ENCODE data around the gene PTPN7.
A peak's percentile ranks its signal among the peaks of the same experiment; 100 is the strongest.

- TF ChIP-seq, protein P1, sequence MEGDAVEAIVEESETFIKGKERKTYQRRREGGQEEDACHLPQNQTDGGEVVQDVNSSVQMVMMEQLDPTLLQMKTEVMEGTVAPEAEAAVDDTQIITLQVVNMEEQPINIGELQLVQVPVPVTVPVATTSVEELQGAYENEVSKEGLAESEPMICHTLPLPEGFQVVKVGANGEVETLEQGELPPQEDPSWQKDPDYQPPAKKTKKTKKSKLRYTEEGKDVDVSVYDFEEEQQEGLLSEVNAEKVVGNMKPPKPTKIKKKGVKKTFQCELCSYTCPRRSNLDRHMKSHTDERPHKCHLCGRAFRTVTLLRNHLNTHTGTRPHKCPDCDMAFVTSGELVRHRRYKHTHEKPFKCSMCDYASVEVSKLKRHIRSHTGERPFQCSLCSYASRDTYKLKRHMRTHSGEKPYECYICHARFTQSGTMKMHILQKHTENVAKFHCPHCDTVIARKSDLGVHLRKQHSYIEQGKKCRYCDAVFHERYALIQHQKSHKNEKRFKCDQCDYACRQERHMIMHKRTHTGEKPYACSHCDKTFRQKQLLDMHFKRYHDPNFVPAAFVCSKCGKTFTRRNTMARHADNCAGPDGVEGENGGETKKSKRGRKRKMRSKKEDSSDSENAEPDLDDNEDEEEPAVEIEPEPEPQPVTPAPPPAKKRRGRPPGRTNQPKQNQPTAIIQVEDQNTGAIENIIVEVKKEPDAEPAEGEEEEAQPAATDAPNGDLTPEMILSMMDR (IDR thresholded peaks at IDR 0.05): peak; percentile 75
- no peak for TF ChIP-seq REST (IDR thresholded peaks at IDR 0.05)
- TF ChIP-seq JUN (IDR thresholded peaks at IDR 0.05): no peak
- no peak for TF ChIP-seq MAZ (IDR thresholded peaks at IDR 0.05; ENCODE audit: borderline replicate concordance, low read depth, low read length)
- no peak for TF ChIP-seq MYC (IDR thresholded peaks at IDR 0.05; ENCODE audit: borderline replicate concordance, low read length)
- TF ChIP-seq, protein P2, sequence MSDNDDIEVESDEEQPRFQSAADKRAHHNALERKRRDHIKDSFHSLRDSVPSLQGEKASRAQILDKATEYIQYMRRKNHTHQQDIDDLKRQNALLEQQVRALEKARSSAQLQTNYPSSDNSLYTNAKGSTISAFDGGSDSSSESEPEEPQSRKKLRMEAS (IDR thresholded peaks at IDR 0.05): no peak
- no peak for TF ChIP-seq NPAS2 (CRISPR knock-in tag; IDR thresholded peaks at IDR 0.05; ENCODE audit: borderline replicate concordance)
- TF ChIP-seq POLR2A (IDR thresholded peaks at IDR 0.05; ENCODE audit: low read length): no peak
- TF ChIP-seq HOXA7 (CRISPR knock-in tag; IDR thresholded peaks at IDR 0.05): no peak
- TF ChIP-seq SMC3 (IDR thresholded peaks at IDR 0.05): peak; percentile 73
- TF ChIP-seq PHF8 (IDR thresholded peaks at IDR 0.05; ENCODE audit: borderline replicate concordance, low read depth): no peak
- TF ChIP-seq EP300 (IDR thresholded peaks at IDR 0.05): no peak
These were observed 25.1 kb downstream of the PTPN7 start for GRCh38 chr1:202135221-202135721.
